ENCODE results near the gene ITFG1. TPM values are rescaled to one million over a fixed set of nuclear protein-coding genes. Genes with fewer than 3 reads are reported as not detected.

The ITFG1 gene
- total RNA-seq, 1 experiment from 2014 or later, result 20.0 TPM

GRCh38 chr16:47161464-47161863 lies 299.4 kb downstream of the ITFG1 start:
- H3K9me2 ChIP-seq (replicated peaks; ENCODE audit: low read length), result no peaks in the 10 kb centered on the region
- H3K4me1 ChIP-seq (ENCODE audit: insufficient read depth, low read length), result no peaks in the 10 kb centered on the region
- no peaks in the 10 kb centered on the region for H3K79me2 ChIP-seq (ENCODE audit: low read length)
- ChIA-PET CTCF (no interaction called here), POLR2A (ENCODE audit: unreplicated experiment) (no interaction called here)
- no peaks in the 10 kb centered on the region for H3K27me3 ChIP-seq (ENCODE audit: low read length)
- H3K4me3 ChIP-seq (ENCODE audit: low read length), result no peak overlapping the region
- ATAC-seq (no peak), DNase-seq (no peak)
- H3K27ac ChIP-seq (ENCODE audit: low read length), result no peak overlapping the region
- H2AFZ ChIP-seq (ENCODE audit: low read length), result no peak overlapping the region
- H4K20me1 ChIP-seq (ENCODE audit: low read length), result no peaks in the 10 kb centered on the region
- no peaks in the 10 kb centered on the region for H3K36me3 ChIP-seq (ENCODE audit: low read depth, low read length)
- no peaks in the 10 kb centered on the region for H3F3A ChIP-seq (ENCODE audit: low read length, unreplicated experiment)
- no peak for TF ChIP-seq EZH2phosphoT487 (IDR thresholded peaks at IDR 0.05; ENCODE audit: borderline replicate concordance, low read length)
- no peak for TF ChIP-seq CTCF (conservative IDR thresholded peaks at IDR 0.05; ENCODE audit: low read depth, low read length)
- no peak for TF ChIP-seq EZH2 (IDR thresholded peaks at IDR 0.05; ENCODE audit: low read length, unreplicated experiment)
- H3K4me2 ChIP-seq (ENCODE audit: low read length), result no peak overlapping the region
- H3K9me3 ChIP-seq (ENCODE audit: low read length), result no peaks in the 10 kb centered on the region
- no TSS peak for BruUV-seq (replicated peaks)
- no peak overlapping the region for H3K9ac ChIP-seq (ENCODE audit: low read length)
- intact Hi-C loops (cut with micrococcal nuclease), result no loop called here

GRCh38 chr16:47160422-47160821 lies 300.4 kb downstream of the ITFG1 start:
- H3K27me3 ChIP-seq (ENCODE audit: low read length), result no peaks in the 10 kb centered on the region
- ChIA-PET CTCF (no interaction called here), POLR2A (ENCODE audit: unreplicated experiment) (no interaction called here)
- no TSS peak for BruUV-seq (replicated peaks)
- no peak overlapping the region for H3K27ac ChIP-seq (ENCODE audit: low read length)
- H4K20me1 ChIP-seq (ENCODE audit: low read length), result no peaks in the 10 kb centered on the region
- intact Hi-C loops (cut with micrococcal nuclease), result no loop called here
- H3K36me3 ChIP-seq (ENCODE audit: low read depth, low read length), result no peaks in the 10 kb centered on the region
- no peak overlapping the region for H3K4me2 ChIP-seq (ENCODE audit: low read length)
- H3K9ac ChIP-seq (ENCODE audit: low read length), result no peak overlapping the region
- H3K4me3 ChIP-seq (ENCODE audit: low read length), result no peak overlapping the region
- no peaks in the 10 kb centered on the region for H3K4me1 ChIP-seq (ENCODE audit: insufficient read depth, low read length)
- TF ChIP-seq EZH2 (IDR thresholded peaks at IDR 0.05; ENCODE audit: low read length, unreplicated experiment) (no peak), EZH2phosphoT487 (IDR thresholded peaks at IDR 0.05; ENCODE audit: borderline replicate concordance, low read length) (no peak), CTCF (conservative IDR thresholded peaks at IDR 0.05; ENCODE audit: low read depth, low read length) (no peak)
- DNase-seq (no peak), ATAC-seq (no peak)
- H3F3A ChIP-seq (ENCODE audit: low read length, unreplicated experiment), result no peaks in the 10 kb centered on the region
- H3K9me3 ChIP-seq (ENCODE audit: low read length), result no peaks in the 10 kb centered on the region
- no peak overlapping the region for H2AFZ ChIP-seq (ENCODE audit: low read length)
- H3K9me2 ChIP-seq (replicated peaks; ENCODE audit: low read length), result no peaks in the 10 kb centered on the region
- no peaks in the 10 kb centered on the region for H3K79me2 ChIP-seq (ENCODE audit: low read length)

- ChIA-PET CTCF (no interaction called here), POLR2A (ENCODE audit: unreplicated experiment) (no interaction called here)
- Histone ChIP-seq H3K4me2 (ENCODE audit: low read length) (no peak overlapping the region), H3K4me1 (ENCODE audit: insufficient read depth, low read length) (no peaks in the 10 kb centered on the region), H3K9me3 (ENCODE audit: low read length) (no peaks in the 10 kb centered on the region), H3K4me3 (ENCODE audit: low read length) (no peak overlapping the region), H3K36me3 (ENCODE audit: low read depth, low read length) (no peaks in the 10 kb centered on the region), H3K79me2 (ENCODE audit: low read length) (no peaks in the 10 kb centered on the region), H3K27ac (ENCODE audit: low read length) (no peak overlapping the region), H3K9me2 (replicated peaks; ENCODE audit: low read length) (no peaks in the 10 kb centered on the region), H4K20me1 (ENCODE audit: low read length) (no peaks in the 10 kb centered on the region), H3F3A (ENCODE audit: low read length, unreplicated experiment) (no peaks in the 10 kb centered on the region), H3K27me3 (ENCODE audit: low read length) (no peaks in the 10 kb centered on the region), H2AFZ (ENCODE audit: low read length) (no peak overlapping the region), H3K9ac (ENCODE audit: low read length) (no peak overlapping the region)
- BruUV-seq (replicated peaks), result no TSS peak
- DNase-seq, result no peak
- ATAC-seq, result no peak
- TF ChIP-seq EZH2phosphoT487 (IDR thresholded peaks at IDR 0.05; ENCODE audit: borderline replicate concordance, low read length) (no peak), CTCF (conservative IDR thresholded peaks at IDR 0.05; ENCODE audit: low read depth, low read length) (no peak), EZH2 (IDR thresholded peaks at IDR 0.05; ENCODE audit: low read length, unreplicated experiment) (no peak)
- intact Hi-C loops (cut with micrococcal nuclease), result no loop called here
Observed at GRCh38 chr16:47158992-47159391, 301.9 kb downstream of the ITFG1 start.

All from PC-3 (cell line).